ENCODE measurements around the gene KIR3DL2.
"Not testable (repeated sequence)": the region's sequence is repeated elsewhere in the genome, so short reads cannot be mapped to it uniquely, and the experiment has no call there.

KIR3DL2 gene

GRCh38 chr19:54850061-54850640 is at the start of gene KIR3DL2:
TSS of gene KIR3DL2 (plus strand) at chr19:54850443. CDS start at chr19:54850476, 33 bp downstream.
- H3K27ac ChIP-seq, result not testable (repeated sequence)

DNA sequence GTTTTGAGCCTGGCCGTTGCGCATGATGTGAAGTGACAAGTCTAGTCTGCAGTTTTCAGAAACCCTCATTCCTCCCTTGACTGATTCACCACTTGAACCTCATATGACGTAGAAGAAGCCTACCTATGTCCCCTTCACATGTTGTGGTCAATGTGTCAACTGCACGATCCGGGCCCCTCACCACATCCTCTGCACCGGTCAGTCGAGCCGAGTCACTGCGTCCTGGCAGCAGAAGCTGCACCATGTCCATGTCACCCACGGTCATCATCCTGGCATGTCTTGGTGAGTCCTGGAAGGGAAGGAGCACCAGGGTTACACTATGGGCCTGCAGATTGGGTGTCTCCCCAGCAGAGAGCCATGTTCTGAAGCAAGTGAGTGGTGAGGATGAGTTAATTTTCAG is 46.8 kb upstream of the KIR3DL2 start, which contains the start of gene KIR2DL4:
TSS of gene KIR2DL4 (plus strand) at position 201 of the 400 bp plus-strand sequence. CDS start at position 243, 42 bp downstream.
- no peak for TF ChIP-seq CTCF (conservative IDR thresholded peaks at IDR 0.05)
- no peak within 1 kb of the TSS for H3K27ac ChIP-seq

- no peak for TF ChIP-seq CTCF (conservative IDR thresholded peaks at IDR 0.05)
- H3K27ac ChIP-seq, result no peak overlapping the region
Measured at GRCh38 chr19:54804101-54804500, 46.1 kb upstream of the KIR3DL2 start.

DNA sequence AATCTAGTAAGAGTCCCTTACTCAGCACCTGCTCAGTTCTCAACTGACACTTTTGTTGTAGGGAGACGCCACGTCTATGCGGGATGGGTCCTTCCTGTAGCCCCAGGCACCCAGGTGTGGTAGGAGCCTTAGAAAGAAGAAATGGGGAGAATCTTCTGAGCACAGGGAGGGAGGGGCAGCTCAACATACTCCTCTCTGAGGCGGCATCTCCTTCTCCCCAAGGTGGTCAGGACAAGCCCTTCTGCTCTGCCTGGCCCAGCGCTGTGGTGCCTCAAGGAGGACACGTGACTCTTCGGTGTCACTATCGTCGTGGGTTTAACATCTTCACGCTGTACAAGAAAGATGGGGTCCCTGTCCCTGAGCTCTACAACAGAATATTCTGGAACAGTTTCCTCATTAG is 45.7 kb upstream of the KIR3DL2 start:
- H3K27ac ChIP-seq, result no peak overlapping the region
- no peak for TF ChIP-seq CTCF (conservative IDR thresholded peaks at IDR 0.05)

GRCh38 chr19:54805665-54806515 is 44.4 kb upstream of the KIR3DL2 start:
- TF ChIP-seq CTCF (conservative IDR thresholded peaks at IDR 0.05), result no peak
- H3K27ac ChIP-seq, result no peak overlapping the region

GRCh38 chr19:54806516-54806838 is 43.8 kb upstream of the KIR3DL2 start:
- H3K27ac ChIP-seq, result no peak overlapping the region
- TF ChIP-seq CTCF (conservative IDR thresholded peaks at IDR 0.05), result no peak

DNA sequence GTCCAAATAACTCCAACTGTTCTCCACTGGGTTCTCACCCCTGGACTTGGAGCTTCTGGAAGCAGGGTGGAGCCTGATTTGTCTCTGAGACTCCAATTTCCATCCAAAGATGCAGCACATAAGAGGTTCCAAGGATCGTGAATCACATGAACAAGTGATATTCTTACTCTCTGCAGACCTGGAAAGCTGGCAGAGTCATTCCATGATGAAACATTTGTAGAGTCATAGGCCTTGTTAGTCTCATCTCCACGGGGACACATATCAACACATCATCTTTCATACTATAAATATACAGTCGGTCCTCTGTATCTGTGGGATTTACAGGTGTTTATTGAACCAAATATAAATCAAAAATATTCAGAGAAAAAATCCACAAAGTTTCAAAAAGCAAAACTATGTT is 35.7 kb upstream of the KIR3DL2 start:
- H3K27ac ChIP-seq, result not testable (repeated sequence)

DNA sequence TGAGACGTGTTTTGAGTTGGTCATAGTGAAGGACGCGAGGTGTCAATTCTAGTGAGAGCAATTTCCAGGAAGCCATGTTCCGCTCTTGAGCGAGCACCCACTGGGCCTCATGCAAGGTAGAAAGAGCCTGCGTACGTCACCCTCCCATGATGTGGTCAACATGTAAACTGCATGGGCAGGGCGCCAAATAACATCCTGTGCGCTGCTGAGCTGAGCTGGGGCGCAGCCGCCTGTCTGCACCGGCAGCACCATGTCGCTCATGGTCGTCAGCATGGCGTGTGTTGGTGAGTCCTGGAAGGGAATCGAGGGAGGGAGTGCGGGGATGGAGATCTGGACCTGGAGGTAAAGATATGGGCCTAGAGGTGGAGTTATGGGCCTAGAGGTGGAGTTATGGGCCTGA is 34.0 kb upstream of the KIR3DL2 start, which contains the start of gene KIR3DL1:
TSS of gene KIR3DL1 (plus strand) at position 218 of the 400 bp plus-strand sequence.
- H3K27ac ChIP-seq, result peak within 1 kb of the TSS; percentile 22; the same call in 1 of the 2 replicates

All from VCaP (cell line).